Hepatocyte (in vitro differentiated cells): ENCODE data around the gene DCXR. TPM values are rescaled to one million over a fixed set of nuclear protein-coding genes. Genes with fewer than 3 reads are reported as not detected.

Experiments
- DNase-seq: peaks from one replicate; pipeline ENCODE4 v3.0.0-alpha.2; 2016; ENCODE audit warnings: low spot score
- H2AFZ ChIP-seq: fragments of 200-600 bp; sonication (generic); 2 replicates; pipeline ENCODE4 v1.6.0; 2016; ENCODE audit warnings: antibody characterized with exemption, mild to moderate bottlenecking
- H3K27ac ChIP-seq: fragments of 200-600 bp; sonication (generic); 2 replicates; pipeline ENCODE4 v1.5.1; 2016; ENCODE audit warnings: mild to moderate bottlenecking
- H3K27me3 ChIP-seq: fragments of 200-600 bp; sonication (generic); 2 replicates; pipeline ENCODE4 v1.6.1; 2016
- H3K36me3 ChIP-seq: fragments of 200-600 bp; sonication (generic); replicated peaks from 2 replicates; pipeline ENCODE4 v1.5.1; 2016; ENCODE audit warnings: low read depth; ENCODE audit not compliant: insufficient read depth
- H3K4me1 ChIP-seq: fragments of 200-600 bp; sonication (generic); 2 replicates; pipeline ENCODE4 v1.5.1; 2016; ENCODE audit warnings: mild to moderate bottlenecking, moderate library complexity; ENCODE audit not compliant: insufficient read depth
- H3K4me2 ChIP-seq: fragments of 200-600 bp; sonication (generic); 2 replicates; pipeline ENCODE4 v1.6.0; 2016
- H3K4me3 ChIP-seq: fragments of 200-600 bp; sonication (generic); 2 replicates; pipeline ENCODE4 v1.5.1; 2016; ENCODE audit warnings: mild to moderate bottlenecking
- H3K79me2 ChIP-seq: fragments of 200-600 bp; sonication (generic); 2 replicates; pipeline ENCODE4 v1.6.0; 2017; ENCODE audit warnings: mild to moderate bottlenecking
- H3K9me2 ChIP-seq: fragments of 200-600 bp; sonication (generic); replicated peaks from 2 replicates; pipeline ENCODE4 v1.6.0; 2017; ENCODE audit warnings: mild to moderate bottlenecking; ENCODE audit not compliant: insufficient read depth
- H3K9me3 ChIP-seq: fragments of 200-600 bp; sonication (generic); 2 replicates; pipeline ENCODE4 v1.5.1; 2016; ENCODE audit warnings: low read depth, mild to moderate bottlenecking
- H4K20me1 ChIP-seq: fragments of 200-600 bp; sonication (generic); 2 replicates; pipeline ENCODE4 v1.6.0; 2016; ENCODE audit warnings: mild to moderate bottlenecking; ENCODE audit not compliant: insufficient read depth, poor library complexity, severe bottlenecking
- CTCF ChIP-seq: fragments of 200-600 bp; sonication (generic); IDR thresholded peaks from 2 replicates; pipeline ENCODE4 v1.5.1; 2016; ENCODE audit warnings: antibody characterized with exemption, mild to moderate bottlenecking; ENCODE audit not compliant: poor library complexity
- EZH2 ChIP-seq: fragments of 200-600 bp; sonication (generic); IDR thresholded peaks from 2 replicates; pipeline ENCODE4 v1.6.1; 2016; ENCODE audit warnings: antibody characterized with exemption, mild to moderate bottlenecking, borderline replicate concordance
- EZH2phosphoT487 ChIP-seq: fragments of 200-600 bp; sonication (generic); IDR thresholded peaks from one replicate; pipeline ENCODE4 v1.6.1; 2018; ENCODE audit warnings: antibody characterized with exemption, mild to moderate bottlenecking, low read depth, moderate library complexity; ENCODE audit not compliant: unreplicated experiment, severe bottlenecking
- WGBS: methylation state at CpG from one replicate; pipeline ENCODE4 v1.1.6; 2016; ENCODE audit warnings: low lambda C conversion rate; ENCODE audit errors: missing lambda C conversion rate; 5-methylcytosine and 5-hydroxymethylcytosine counted together
- polyA plus RNA-seq: library from polyadenylated mRNA; unstranded; fragments of >200 nt; fragmentation: Nextera tagmentation; extraction: Ambion mirVana; gene quantifications from 2 replicates; pipeline ENCODE4 v1.2.1, GENCODE V29; 2016
- total RNA-seq: library from RNA; depleted of rRNA; stranded (reverse); fragments of >200 nt; gene quantifications from 2 replicates; pipeline ENCODE4 v1.2.3, GENCODE V29; 2014

DCXR gene
- total and polyA plus RNA-seq, 2 experiments from 2014 or later = 118 to 207 TPM

- H2AFZ ChIP-seq = no peak overlapping the region
- H4K20me1 ChIP-seq = peaks cover 3% of the 10 kb centered on the region
- H3K27me3 ChIP-seq = no peaks in the 10 kb centered on the region
- no peak overlapping the region for H3K4me3 ChIP-seq
- peaks cover 15% of the 10 kb centered on the region for H3K79me2 ChIP-seq
- H3K4me1 ChIP-seq = peaks cover 8% of the 10 kb centered on the region
- H3K9me3 ChIP-seq = no peaks in the 10 kb centered on the region
- no peak overlapping the region for H3K4me2 ChIP-seq
- no peak for TF ChIP-seq CTCF
- 92% methylated on average over 28 of the region's 29 CpGs for WGBS
- H3K36me3 ChIP-seq = no peaks in the 10 kb centered on the region
- no peak overlapping the region for H3K27ac ChIP-seq
- no peak for DNase-seq
- no peaks in the 10 kb centered on the region for H3K9me2 ChIP-seq
Observed at GRCh38 chr17:82056729-82057621, 19.5 kb upstream of the DCXR start.

GRCh38 chr17:82055965-82056728 lies 18.6 kb upstream of the DCXR start:
- Histone ChIP-seq H3K4me1 (peaks cover 8% of the 10 kb centered on the region), H3K27ac (no peak overlapping the region), H3K4me3 (no peak overlapping the region), H2AFZ (no peak overlapping the region), H3K9me2 (no peaks in the 10 kb centered on the region), H4K20me1 (peaks cover 3% of the 10 kb centered on the region), H3K36me3 (no peaks in the 10 kb centered on the region), H3K27me3 (no peaks in the 10 kb centered on the region), H3K9me3 (no peaks in the 10 kb centered on the region), H3K79me2 (peaks cover 17% of the 10 kb centered on the region), H3K4me2 (no peak overlapping the region)
- WGBS = 95% methylated on average over 28 of the region's 28 CpGs
- TF ChIP-seq EZH2phosphoT487 (no peak), CTCF (no peak), EZH2 (no peak)
- no peak for DNase-seq

GRCh38 chr17:82055023-82055964 lies 17.8 kb upstream of the DCXR start:
- no peak for DNase-seq
- no peak for TF ChIP-seq EZH2
- no peak for TF ChIP-seq EZH2phosphoT487
- TF ChIP-seq CTCF = no peak
- Histone ChIP-seq H3K79me2 (peaks cover 25% of the 10 kb centered on the region), H2AFZ (no peak overlapping the region), H3K9me3 (no peaks in the 10 kb centered on the region), H3K4me1 (peaks cover 13% of the 10 kb centered on the region), H4K20me1 (peaks cover 3% of the 10 kb centered on the region), H3K36me3 (no peaks in the 10 kb centered on the region), H3K27me3 (no peaks in the 10 kb centered on the region), H3K27ac (no peak overlapping the region), H3K4me2 (no peak overlapping the region), H3K4me3 (no peak overlapping the region), H3K9me2 (no peaks in the 10 kb centered on the region)
- WGBS = 93% methylated on average over 17 of the region's 26 CpGs
